IMR-90 (cell line): ENCODE data around the gene ETV4. TPM values are rescaled to one million over a fixed set of nuclear protein-coding genes. Genes with fewer than 3 reads are reported as not detected.

ENCODE experiments used
- ATAC-seq: fragments of 200-7000 bp; cut with Tn5 transposase; 2 replicates; pipeline ENCODE4 v1.9.1; 2020; ENCODE audit warnings: low read depth, mild to moderate bottlenecking, moderate library complexity
- BruUV-seq: library from RNA; stranded (reverse); fragments of 400-500 nt; replicated peaks from 2 replicates; lab custom pipeline; 2021; lab: Mats Ljungman, UMichigan
- CTCF ChIA-PET: fragments of 300-600 bp; formaldehyde crosslinking; extraction: SDS; loops from one replicate; lab custom pipeline; 2021; ENCODE audit warnings: antibody characterized with exemption; lab: Yijun Ruan, JAX
- POLR2A ChIA-PET: fragments of 300-600 bp; sonication (Branson Sonifier 250); formaldehyde crosslinking; loops from one replicate; lab custom pipeline; 2022; ENCODE audit warnings: antibody characterized with exemption; ENCODE audit not compliant: unreplicated experiment; lab: Charles Lee
- DNase-seq: peaks from one replicate; pipeline ENCODE4 v3.0.0; 2013
- H2AFZ ChIP-seq: replicated peaks from 2 replicates; pipeline ENCODE3; 2013; ENCODE audit warnings: low read length, mild to moderate bottlenecking; ENCODE audit not compliant: poor library complexity
- H2AK5ac ChIP-seq: 2 replicates; pipeline ENCODE4 v1.6.1; 2013; ENCODE audit warnings: low read depth, low read length, inconsistent platforms
- H2AK9ac ChIP-seq: replicated peaks from 2 replicates; pipeline ENCODE3; 2013; ENCODE audit warnings: mild to moderate bottlenecking, low read depth, low read length, moderate library complexity; ENCODE audit not compliant: poor library complexity
- H2BK120ac ChIP-seq: 2 replicates; pipeline ENCODE4 v1.6.1; 2013; ENCODE audit warnings: low read depth, low read length, inconsistent platforms
- H2BK15ac ChIP-seq: 3 replicates; pipeline ENCODE4 v1.6.1; 2013; ENCODE audit warnings: low read depth, low read length, inconsistent platforms
- H2BK20ac ChIP-seq: 2 replicates; pipeline ENCODE4 v1.6.1; 2013; ENCODE audit warnings: low read depth, mild to moderate bottlenecking, inconsistent platforms, low read length, moderate library complexity
- H2BK5ac ChIP-seq: 2 replicates; pipeline ENCODE4 v1.6.1; 2013; ENCODE audit warnings: mild to moderate bottlenecking, low read depth, low read length, inconsistent platforms; ENCODE audit not compliant: poor library complexity, severe bottlenecking
- H3K14ac ChIP-seq: replicated peaks from 2 replicates; pipeline ENCODE4 v1.6.1; 2013; ENCODE audit warnings: low read depth, low read length, inconsistent platforms
- H3K18ac ChIP-seq: 2 replicates; pipeline ENCODE4 v1.6.1; 2013; ENCODE audit warnings: low read depth, low read length, control low read depth
- H3K23ac ChIP-seq: 2 replicates; pipeline ENCODE4 v1.6.1; 2013; ENCODE audit warnings: low read depth, low read length, inconsistent platforms
- H3K27ac ChIP-seq: 2 replicates; pipeline ENCODE4 v1.5.1; 2013; ENCODE audit warnings: mild to moderate bottlenecking, control low read depth, low read length; ENCODE audit not compliant: insufficient read depth
- H3K27me3 ChIP-seq: 2 replicates; pipeline ENCODE4 v1.6.1; 2013; ENCODE audit warnings: low read length; ENCODE audit not compliant: control insufficient read depth, insufficient read depth
- H3K36me3 ChIP-seq: 2 replicates; pipeline ENCODE4 v1.6.1; 2013; ENCODE audit warnings: low read length, mixed read lengths; ENCODE audit not compliant: control insufficient read depth, insufficient read depth
- H3K4ac ChIP-seq: 2 replicates; pipeline ENCODE4 v1.6.1; 2013; ENCODE audit warnings: low read depth, low read length, inconsistent platforms
- H3K4me1 ChIP-seq: 2 replicates; pipeline ENCODE4 v1.6.1; 2013; ENCODE audit warnings: low read length, mixed read lengths; ENCODE audit not compliant: control insufficient read depth, insufficient read depth
- H3K4me2 ChIP-seq: 2 replicates; pipeline ENCODE4 v1.6.1; 2013; ENCODE audit warnings: low read depth, mild to moderate bottlenecking, control low read depth, low read length, moderate library complexity
- H3K4me3 ChIP-seq: 2 replicates; pipeline ENCODE4 v1.5.1; 2013; ENCODE audit warnings: low read depth, mild to moderate bottlenecking, control low read depth, low read length, moderate library complexity; ENCODE audit not compliant: insufficient read depth
- H3K56ac ChIP-seq: 2 replicates; pipeline ENCODE4 v1.6.1; 2013; ENCODE audit warnings: low read length, inconsistent platforms; ENCODE audit not compliant: insufficient read depth; ENCODE audit errors: extremely low read depth
- H3K79me1 ChIP-seq, 2 experiments: 2 replicates each; pipeline ENCODE4 v1.6.1; 2013; ENCODE audit warnings: low read length in 2 of 2, inconsistent platforms in 1 of 2, low read depth in 1 of 2
- H3K9ac ChIP-seq: 2 replicates; pipeline ENCODE4 v1.6.1; 2013; ENCODE audit warnings: low read depth, low read length, control low read depth
- H3K9me1 ChIP-seq: 2 replicates; pipeline ENCODE4 v1.6.1; 2013; ENCODE audit warnings: low read length, inconsistent platforms; ENCODE audit not compliant: insufficient read depth
- H3K9me3 ChIP-seq: 2 replicates; pipeline ENCODE4 v1.6.1; 2013; ENCODE audit warnings: low read length; ENCODE audit not compliant: control insufficient read depth, insufficient read depth
- H4K20me1 ChIP-seq: 2 replicates; pipeline ENCODE4 v1.6.1; 2013; ENCODE audit warnings: low read length, inconsistent platforms; ENCODE audit not compliant: insufficient read depth
- H4K5ac ChIP-seq: 2 replicates; pipeline ENCODE4 v1.6.1; 2013; ENCODE audit warnings: mild to moderate bottlenecking, low read depth, low read length, control low read depth
- H4K8ac ChIP-seq, 2 experiments: 2 replicates each; pipeline ENCODE4 v1.6.1; 2013; ENCODE audit warnings: low read depth in 2 of 2, low read length in 2 of 2, control low read depth in 1 of 2, inconsistent platforms in 1 of 2
- H4K91ac ChIP-seq: 2 replicates; pipeline ENCODE4 v1.6.1; 2013; ENCODE audit warnings: low read depth, low read length, inconsistent platforms; ENCODE audit not compliant: insufficient read depth
- BHLHE40 ChIP-seq: fragments of 150-350 bp; IDR thresholded peaks from 2 replicates; pipeline ENCODE4 v1.6.1; 2016; ENCODE audit warnings: mild to moderate bottlenecking, low read depth, low read length
- CEBPB ChIP-seq: IDR thresholded peaks from 2 replicates; pipeline ENCODE4 v1.6.1; 2012; ENCODE audit warnings: low read depth, low read length, improper control_type of control experiment
- FOS ChIP-seq: fragments of 150-350 bp; IDR thresholded peaks from 2 replicates; pipeline ENCODE4 v1.6.1; 2016; ENCODE audit warnings: low read depth, low read length
- MAZ ChIP-seq: IDR thresholded peaks from 2 replicates; pipeline ENCODE4 v1.6.1; 2012; ENCODE audit warnings: low read depth, mild to moderate bottlenecking, low read length, improper control_type of control experiment, moderate library complexity, borderline replicate concordance
- NFE2L2 ChIP-seq: fragments of 150-350 bp; IDR thresholded peaks from 2 replicates; pipeline ENCODE4 v1.6.1; 2016; ENCODE audit warnings: low read depth, mild to moderate bottlenecking, low read length
- RAD21 ChIP-seq: IDR thresholded peaks from 2 replicates; pipeline ENCODE4 v1.6.1; 2012; ENCODE audit warnings: low read length, improper control_type of control experiment
- RCOR1 ChIP-seq: IDR thresholded peaks from 2 replicates; pipeline ENCODE4 v1.6.1; 2012; ENCODE audit warnings: mild to moderate bottlenecking, low read length, improper control_type of control experiment; ENCODE audit not compliant: insufficient replicate concordance
- SMC3 ChIP-seq: fragments of 150-350 bp; IDR thresholded peaks from 2 replicates; pipeline ENCODE4 v1.6.1; 2016; ENCODE audit warnings: low read depth, mild to moderate bottlenecking, antibody characterized with exemption, low read length, moderate library complexity
- WGBS, 2 experiments: methylation state at CpG; one replicate each; pipeline versions ENCODE4 v1.1.5 to v1.1.7; 2013; ENCODE audit warnings: missing lambda C conversion rate in 2 of 2; ENCODE audit not compliant: insufficient read length in 1 of 2; ENCODE audit errors: extremely low coverage in 2 of 2; 5-methylcytosine and 5-hydroxymethylcytosine counted together
- dilution Hi-C: fragments of 300-500 bp; cut with HindIII; formaldehyde crosslinking; loops from one replicate; pipeline ENCODE4 v1.14.3; 2018; ENCODE audit warnings: low sequenced_read_pairs; ENCODE audit not compliant: unreplicated experiment
- in situ Hi-C: fragments of 300-500 bp; cut with MboI; formaldehyde crosslinking; loops from 3 replicates; pipeline ENCODE4 v1.14.3; 2019; ENCODE audit warnings: low sequenced_read_pairs, inconsistent platforms, mixed read lengths
- intact Hi-C: fragments of 100-400 bp; cut with micrococcal nuclease; formaldehyde crosslinking; loops from 2 replicates; pipeline ENCODE4 v1.10.0; 2022
- polyA plus RNA-seq, 3 experiments: library from polyadenylated mRNA; depleted of rRNA; stranded (reverse); fragments of >200 nt; gene quantifications; 2 replicates each; pipeline ENCODE4 v1.2.3, GENCODE V29; 2012; ENCODE audit warnings: low replicate concordance in 1 of 3
- total RNA-seq: library from RNA; depleted of rRNA; stranded (reverse); fragments of >200 nt; gene quantifications from 2 replicates; pipeline ENCODE4 v1.2.3, GENCODE V29; 2012
- TF ChIP-seq, protein P1 (sequence below): fragments of 150-350 bp; IDR thresholded peaks from 2 replicates; pipeline ENCODE4 v1.6.1; 2016; ENCODE audit warnings: low read depth, mild to moderate bottlenecking, low read length, moderate library complexity, borderline replicate concordance
- TF ChIP-seq, protein P2 (sequence below): conservative IDR thresholded peaks from 2 replicates; pipeline ENCODE4 v1.5.1; 2012; ENCODE audit warnings: mild to moderate bottlenecking, low read depth, low read length, improper control_type of control experiment
- TF ChIP-seq, protein P3 (sequence below): fragments of 150-350 bp; IDR thresholded peaks from 2 replicates; pipeline ENCODE4 v1.6.1; 2017; ENCODE audit warnings: mild to moderate bottlenecking, antibody characterized with exemption, low read length, low read depth

ETV4 gene
- total and polyA plus RNA-seq, 2 of the 4 experiments (the other 2 are of a cell fraction): 4.3 to 13.2 TPM

DNA sequence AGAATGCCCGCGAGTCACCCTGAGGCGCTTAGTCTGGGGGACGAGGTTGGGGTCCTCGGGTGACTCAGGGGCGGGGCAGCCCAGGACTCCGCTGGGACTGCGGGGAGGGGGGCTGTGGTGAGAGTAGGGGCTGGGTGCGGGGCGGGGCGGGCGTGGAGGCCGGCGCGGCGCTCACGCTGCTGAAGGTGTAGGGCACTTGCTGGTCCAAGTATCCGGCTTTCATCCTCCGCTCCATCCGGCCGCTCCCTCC is 832 bp downstream of the ETV4 start:
- peak; percentile 18 for DNase-seq
- dilution Hi-C loops: no loop called here
- no peak for ATAC-seq

More for the DNA sequence above, 832 bp downstream of the ETV4 start:
- ChIA-PET POLR2A (interaction anchor here (0.6 to 1.0 kb wide), 3 partner anchors 15 to 862 kb away, joined by 3 to 5 read pairs (median 3); no protein-coding TSS in a partner anchor), CTCF (interaction anchor here (0.5 kb wide), 1 partner anchor 30 kb away, joined by 3 read pairs; no protein-coding TSS in a partner anchor)
- peak overlapping the region; percentile 55 for H4K91ac ChIP-seq
- peak overlapping the region; percentile 19; the same call in 1 of the 2 replicates for H3K14ac ChIP-seq
- H4K8ac ChIP-seq: peak overlapping the region; percentile 49 to 84; a peak in 2 of 4 replicates
- no peak overlapping the region; the same call in 2 of the 3 replicates for H2BK15ac ChIP-seq
- H2AFZ ChIP-seq: peak overlapping the region; percentile 89
- 0% methylated on average over 9 of the region's 21 CpGs; no CpG with 5 or more reads in 1 of the 2 experiments for WGBS, 2 experiments
- no peak overlapping the region for H3K18ac ChIP-seq
- H3K9me3 ChIP-seq: no peaks in the 10 kb centered on the region
- peak overlapping the region; percentile 54 for H3K9ac ChIP-seq
- peak overlapping the region; percentile 98 for H3K4me2 ChIP-seq
- H2BK5ac ChIP-seq: peak overlapping the region; percentile 71
- 0 out of 2 replicates have a peak overlapping the region, but pooled peaks have one; percentile 56 for H2BK120ac ChIP-seq
- H3K4me1 ChIP-seq: peaks cover 23% of the 10 kb centered on the region
- H3K27ac ChIP-seq: peak overlapping the region; percentile 42; the same call in 1 of the 2 replicates
- peak overlapping the region; percentile 61 for H3K4me3 ChIP-seq
- no peaks in the 10 kb centered on the region for H3K36me3 ChIP-seq
- no peaks in the 10 kb centered on the region for H4K20me1 ChIP-seq
- peaks cover 17 to 46% of the 10 kb centered on the region in 2 experiments; a peak in 3 of 4 replicates for H3K79me1 ChIP-seq
- peaks cover 16% of the 10 kb centered on the region for H3K9me1 ChIP-seq
- H2BK20ac ChIP-seq: no peak overlapping the region
- no peak overlapping the region for H4K5ac ChIP-seq
- no peak overlapping the region for H2AK5ac ChIP-seq
- peak overlapping the region; percentile 94; the same call in 1 of the 2 replicates for H3K23ac ChIP-seq
- H3K56ac ChIP-seq: 0 out of 2 replicates have a peak overlapping the region, but pooled peaks have one; percentile 69
- no peaks in the 10 kb centered on the region for H3K27me3 ChIP-seq
- H3K4ac ChIP-seq: peak overlapping the region; percentile 82
- H2AK9ac ChIP-seq: peak overlapping the region; percentile 97
- in situ Hi-C loops (no loop called here), intact Hi-C loops (no loop called here)
- no TSS peak for BruUV-seq
- TF ChIP-seq RAD21: no peak
- no peak for TF ChIP-seq CEBPB
- no peak for TF ChIP-seq SMC3
- TF ChIP-seq RCOR1: no peak
- TF ChIP-seq, protein P1, sequence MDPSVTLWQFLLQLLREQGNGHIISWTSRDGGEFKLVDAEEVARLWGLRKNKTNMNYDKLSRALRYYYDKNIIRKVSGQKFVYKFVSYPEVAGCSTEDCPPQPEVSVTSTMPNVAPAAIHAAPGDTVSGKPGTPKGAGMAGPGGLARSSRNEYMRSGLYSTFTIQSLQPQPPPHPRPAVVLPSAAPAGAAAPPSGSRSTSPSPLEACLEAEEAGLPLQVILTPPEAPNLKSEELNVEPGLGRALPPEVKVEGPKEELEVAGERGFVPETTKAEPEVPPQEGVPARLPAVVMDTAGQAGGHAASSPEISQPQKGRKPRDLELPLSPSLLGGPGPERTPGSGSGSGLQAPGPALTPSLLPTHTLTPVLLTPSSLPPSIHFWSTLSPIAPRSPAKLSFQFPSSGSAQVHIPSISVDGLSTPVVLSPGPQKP: no peak
- TF ChIP-seq NFE2L2: no peak
- no peak for TF ChIP-seq BHLHE40
- TF ChIP-seq MAZ: no peak
- TF ChIP-seq, protein P2, sequence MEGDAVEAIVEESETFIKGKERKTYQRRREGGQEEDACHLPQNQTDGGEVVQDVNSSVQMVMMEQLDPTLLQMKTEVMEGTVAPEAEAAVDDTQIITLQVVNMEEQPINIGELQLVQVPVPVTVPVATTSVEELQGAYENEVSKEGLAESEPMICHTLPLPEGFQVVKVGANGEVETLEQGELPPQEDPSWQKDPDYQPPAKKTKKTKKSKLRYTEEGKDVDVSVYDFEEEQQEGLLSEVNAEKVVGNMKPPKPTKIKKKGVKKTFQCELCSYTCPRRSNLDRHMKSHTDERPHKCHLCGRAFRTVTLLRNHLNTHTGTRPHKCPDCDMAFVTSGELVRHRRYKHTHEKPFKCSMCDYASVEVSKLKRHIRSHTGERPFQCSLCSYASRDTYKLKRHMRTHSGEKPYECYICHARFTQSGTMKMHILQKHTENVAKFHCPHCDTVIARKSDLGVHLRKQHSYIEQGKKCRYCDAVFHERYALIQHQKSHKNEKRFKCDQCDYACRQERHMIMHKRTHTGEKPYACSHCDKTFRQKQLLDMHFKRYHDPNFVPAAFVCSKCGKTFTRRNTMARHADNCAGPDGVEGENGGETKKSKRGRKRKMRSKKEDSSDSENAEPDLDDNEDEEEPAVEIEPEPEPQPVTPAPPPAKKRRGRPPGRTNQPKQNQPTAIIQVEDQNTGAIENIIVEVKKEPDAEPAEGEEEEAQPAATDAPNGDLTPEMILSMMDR: no peak
- TF ChIP-seq FOS: no peak
- TF ChIP-seq, protein P3, sequence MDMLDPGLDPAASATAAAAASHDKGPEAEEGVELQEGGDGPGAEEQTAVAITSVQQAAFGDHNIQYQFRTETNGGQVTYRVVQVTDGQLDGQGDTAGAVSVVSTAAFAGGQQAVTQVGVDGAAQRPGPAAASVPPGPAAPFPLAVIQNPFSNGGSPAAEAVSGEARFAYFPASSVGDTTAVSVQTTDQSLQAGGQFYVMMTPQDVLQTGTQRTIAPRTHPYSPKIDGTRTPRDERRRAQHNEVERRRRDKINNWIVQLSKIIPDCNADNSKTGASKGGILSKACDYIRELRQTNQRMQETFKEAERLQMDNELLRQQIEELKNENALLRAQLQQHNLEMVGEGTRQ: no peak
